GM18505 (cell line): ENCODE results near the gene TBC1D24.
"Not testable (repeated sequence)": the region's sequence is repeated elsewhere in the genome, so short reads cannot be mapped to it uniquely, and the experiment has no call there.

Experiments
- ATAC-seq: cut with Tn5 transposase; IDR thresholded peaks from one replicate; pipeline ENCODE4 v1.9.1; 2021; ENCODE audit not compliant: unreplicated experiment
- POLR2A ChIP-seq: IDR thresholded peaks from 4 replicates; pipeline ENCODE4 v1.6.1; 2011; ENCODE audit warnings: borderline replicate concordance; ENCODE audit not compliant: insufficient read depth, insufficient read length; ENCODE audit errors: extremely low read depth

Gene TBC1D24

DNA sequence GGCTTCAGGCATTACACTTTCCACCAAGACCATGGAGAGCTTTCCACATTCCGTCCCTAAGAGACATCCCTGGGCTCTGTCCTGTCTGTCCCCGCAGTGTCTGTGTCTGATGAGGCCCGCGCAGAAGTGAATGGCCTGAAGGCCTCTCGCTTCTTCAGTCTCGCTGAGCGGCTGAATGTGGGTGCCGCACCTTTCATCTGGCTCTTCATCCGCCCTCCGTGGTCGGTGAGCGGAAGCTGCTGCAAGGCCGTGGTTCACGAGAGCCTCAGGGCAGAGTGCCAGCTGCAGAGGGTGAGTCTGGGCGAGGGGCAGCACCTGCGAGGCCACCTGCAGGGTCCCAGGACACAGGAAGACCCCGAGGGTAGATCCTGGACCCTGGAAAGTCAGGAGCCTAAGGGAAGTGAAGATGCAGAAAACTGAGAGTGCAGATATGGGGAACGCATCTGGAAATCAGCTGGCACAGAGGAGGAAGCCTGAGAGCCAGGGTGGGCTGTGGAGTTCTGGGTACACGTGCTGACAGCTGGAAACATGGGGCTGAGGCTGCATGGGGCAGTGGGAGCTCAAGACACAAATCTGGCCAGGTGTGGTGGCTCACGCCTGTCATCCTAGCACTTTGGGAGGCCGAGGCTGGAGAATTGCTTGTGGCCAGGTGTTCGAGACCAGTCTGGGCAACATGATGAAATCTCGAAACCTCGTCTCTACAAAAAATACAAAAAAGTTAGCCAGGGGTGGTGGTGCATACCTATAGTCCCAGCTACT, 37.7 kb upstream of the TBC1D24 start:
- no peak for ATAC-seq
- TF ChIP-seq POLR2A, result no peak

DNA sequence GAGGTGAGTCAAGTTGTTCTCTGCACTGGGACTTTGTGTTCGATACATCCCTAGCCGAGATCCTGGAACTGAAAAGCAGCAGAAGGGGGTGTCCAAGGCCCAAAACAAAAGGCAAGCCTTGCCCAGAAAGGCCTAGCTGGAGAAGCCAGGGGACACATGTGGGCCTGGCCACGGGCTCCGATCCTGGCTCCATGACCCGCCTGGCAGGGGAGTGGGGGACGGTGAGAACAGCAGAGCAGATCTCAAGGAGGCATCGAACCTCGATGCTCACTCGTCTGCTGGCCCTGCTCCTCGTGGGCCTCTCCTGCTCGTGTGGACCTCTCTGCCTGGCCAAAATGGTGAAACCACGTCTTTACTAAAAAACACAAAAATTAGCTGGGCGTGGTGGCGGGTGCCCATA, 36.8 kb upstream of the TBC1D24 start:
- ATAC-seq, result no peak
- no peak for TF ChIP-seq POLR2A

DNA sequence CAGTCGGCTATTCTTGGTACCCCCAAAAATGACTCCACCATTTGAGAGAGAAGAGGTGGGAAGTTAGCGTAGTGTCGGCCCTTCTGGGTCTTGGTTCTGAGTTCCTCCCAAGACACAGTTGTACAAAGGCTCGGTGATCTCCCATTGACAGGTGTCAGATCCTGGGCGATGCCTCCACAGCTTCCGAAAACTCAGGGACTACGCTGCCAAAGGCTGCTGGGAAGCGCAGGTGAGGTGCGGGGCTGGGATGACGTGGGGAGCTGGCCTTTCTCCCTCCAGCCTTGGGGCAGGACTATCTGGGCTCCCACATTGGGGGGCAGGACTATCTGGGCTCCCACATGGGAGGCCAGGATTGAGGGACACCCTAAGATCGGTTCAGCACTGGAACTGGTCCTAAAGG, 35.3 kb upstream of the TBC1D24 start:
- TF ChIP-seq POLR2A, result no peak
- no peak for ATAC-seq

DNA sequence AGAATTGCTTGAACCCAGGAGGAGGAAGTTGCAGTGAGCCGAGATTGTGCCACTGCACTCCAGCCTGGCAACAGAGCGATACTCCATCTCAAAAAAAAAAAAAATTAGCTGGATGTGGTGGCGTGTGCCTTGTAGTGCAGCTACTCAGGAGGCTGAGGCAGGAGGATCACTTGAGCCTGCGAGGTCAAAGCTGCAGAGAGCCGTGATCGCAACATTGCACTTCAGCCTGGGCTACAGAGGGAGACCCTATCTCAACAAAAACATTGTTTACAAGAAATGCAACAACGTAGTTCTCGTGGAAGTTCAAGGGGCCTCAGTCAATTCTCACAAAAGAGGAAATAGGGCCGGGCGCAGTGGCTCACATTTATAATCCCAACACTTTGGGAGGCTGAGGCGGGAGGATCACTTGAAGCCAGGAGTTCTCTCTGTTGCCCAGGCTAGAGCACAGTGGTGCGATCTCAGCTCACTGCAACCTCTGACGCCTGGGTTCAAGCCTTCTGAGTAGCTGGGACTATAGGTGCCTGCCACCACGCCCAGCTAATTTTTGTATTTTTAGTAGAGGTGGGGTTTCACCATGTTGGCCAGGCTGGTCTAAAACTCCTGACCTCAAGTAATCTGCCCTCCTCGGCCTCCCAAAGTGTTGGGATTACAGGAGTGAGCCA, 33.7 kb upstream of the TBC1D24 start:
- ATAC-seq, result not testable (repeated sequence)

DNA sequence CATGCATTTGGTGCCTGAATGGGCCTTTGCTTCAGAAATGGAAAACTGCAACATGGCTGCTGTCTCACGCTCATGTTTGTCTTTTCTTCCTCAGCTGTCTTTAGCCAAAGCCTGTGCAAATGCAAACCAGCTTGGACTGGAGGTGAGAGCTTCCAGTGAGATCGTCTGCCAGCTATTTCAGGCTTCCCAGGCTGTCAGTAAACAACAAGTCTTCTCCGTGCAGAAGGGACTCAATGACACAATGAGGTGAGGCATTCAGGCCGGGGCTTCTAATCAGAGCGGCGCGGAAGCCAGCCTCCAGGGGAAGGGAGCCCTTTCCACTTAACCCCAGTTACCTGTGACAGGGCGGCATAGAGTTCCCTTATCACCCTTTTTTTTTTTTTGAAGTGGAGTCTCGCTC, 31.4 kb upstream of the TBC1D24 start:
- ATAC-seq, result no peak
- TF ChIP-seq POLR2A, result no peak

DNA sequence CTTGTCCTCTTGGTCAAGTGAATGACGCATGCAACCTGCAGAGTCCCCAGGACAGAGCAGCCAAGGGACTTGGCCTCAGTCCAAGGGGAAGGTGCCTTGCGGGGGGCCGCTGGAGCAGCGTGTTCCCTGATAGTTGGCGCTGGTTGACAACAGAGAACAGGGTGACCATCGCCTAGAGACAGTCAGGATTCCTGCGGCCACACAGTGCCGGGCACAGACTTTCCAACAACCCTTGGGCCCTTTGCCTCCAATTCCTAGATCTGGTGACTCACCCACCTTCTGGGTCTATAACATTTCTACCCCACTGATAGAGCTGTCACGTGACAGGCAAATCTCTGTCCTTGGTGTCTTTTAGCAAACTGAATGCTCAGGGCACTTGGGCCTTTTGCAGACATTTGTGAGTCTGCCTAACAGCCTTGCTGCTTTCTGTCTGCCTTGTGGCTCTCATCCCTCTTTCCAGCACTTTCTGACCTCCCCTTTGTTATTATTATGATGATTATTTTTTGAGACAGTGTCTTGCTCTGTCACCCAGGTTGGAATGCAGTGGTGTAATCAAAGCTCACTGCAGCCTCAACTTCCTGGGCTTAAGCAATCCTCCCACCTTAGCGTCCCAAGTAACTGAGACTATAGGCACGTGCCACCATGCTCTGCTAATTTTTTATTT, 26.9 kb upstream of the TBC1D24 start:
- no peak for TF ChIP-seq POLR2A
- ATAC-seq, result no peak

DNA sequence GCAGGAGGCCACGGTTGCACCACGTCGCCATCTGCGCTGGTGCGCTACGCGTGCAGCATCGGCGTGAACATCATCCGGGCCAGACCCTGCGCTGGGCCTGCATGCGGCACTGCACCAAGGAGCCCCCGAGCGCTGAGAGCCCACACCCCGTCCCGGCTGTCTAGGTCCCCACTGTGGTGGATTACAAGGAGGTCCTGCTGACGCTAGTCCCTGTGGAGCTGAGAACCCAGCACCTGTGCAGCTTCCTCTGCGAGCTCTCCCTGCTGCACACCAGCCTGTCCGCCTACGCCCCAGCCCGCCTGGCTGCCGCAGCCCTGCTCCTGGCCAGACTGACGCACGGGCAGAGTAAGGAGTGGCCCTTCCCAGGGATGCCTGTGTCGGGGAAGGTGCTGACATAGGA, 25.8 kb upstream of the TBC1D24 start:
- no peak for ATAC-seq
- no peak for TF ChIP-seq POLR2A

DNA sequence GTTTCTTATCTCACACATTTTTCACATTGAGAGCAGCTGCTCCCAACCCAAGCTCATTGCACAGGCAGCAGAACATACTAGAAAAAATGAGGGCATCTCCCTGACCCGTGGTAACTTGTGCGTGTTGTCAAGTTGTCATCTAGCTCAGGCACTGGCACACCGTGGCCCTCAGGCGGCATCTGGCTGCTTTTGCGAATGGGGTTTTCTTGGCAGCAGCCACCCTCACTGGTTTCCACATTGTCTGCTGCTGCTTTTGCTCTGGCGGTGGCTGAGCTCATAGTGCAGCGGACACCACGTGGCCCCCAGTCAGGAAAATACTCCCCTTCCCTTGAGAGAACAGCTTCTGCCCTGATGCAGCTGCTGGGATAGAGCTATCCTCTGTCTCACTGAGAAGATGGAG, 24.4 kb upstream of the TBC1D24 start:
- TF ChIP-seq POLR2A, result no peak
- no peak for ATAC-seq

DNA sequence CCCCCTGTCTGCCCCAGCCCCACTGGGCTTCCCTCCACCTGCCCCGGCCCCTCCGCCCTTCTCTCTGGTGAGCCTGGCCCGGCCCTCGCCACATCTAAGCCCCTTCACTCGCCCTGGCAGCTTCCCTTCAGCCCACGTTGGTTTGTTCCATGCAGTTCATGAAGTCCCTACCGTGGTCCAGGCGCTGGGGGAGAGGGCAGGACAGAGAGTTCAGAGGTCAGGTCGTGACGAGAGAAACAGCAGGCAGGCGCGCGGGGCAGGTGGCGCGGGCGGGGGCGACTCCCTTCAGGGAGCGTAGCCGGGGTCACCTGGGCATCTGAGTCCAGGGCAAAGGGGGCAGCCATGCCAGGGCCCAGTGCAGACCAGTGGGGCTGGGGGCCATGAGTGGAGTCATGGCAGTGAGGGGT, 23.9 kb upstream of the TBC1D24 start:
- ATAC-seq, result no peak

DNA sequence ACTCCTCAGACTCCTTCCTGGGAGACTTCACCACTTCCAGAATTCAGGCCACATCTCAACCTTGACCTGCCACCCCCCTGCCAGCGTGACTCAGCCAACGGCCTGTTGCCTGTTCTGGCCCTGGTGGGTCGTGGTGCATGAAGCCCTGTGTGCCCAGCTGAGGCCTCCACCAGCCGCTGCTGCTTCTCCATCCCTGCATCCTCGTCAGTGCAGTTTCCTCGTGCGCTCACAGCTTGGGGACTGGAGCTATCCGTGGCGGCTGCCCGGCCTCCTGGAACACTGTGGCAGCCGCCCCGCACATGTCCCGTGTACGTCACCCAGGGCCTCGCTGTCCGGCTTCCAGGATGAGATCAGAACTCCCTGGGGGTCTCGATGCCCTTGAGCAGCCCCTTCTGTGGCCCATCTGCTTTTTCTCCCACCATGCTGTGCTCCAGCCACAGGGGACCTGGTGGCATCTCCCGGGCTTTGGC, 23.0 kb upstream of the TBC1D24 start:
- no peak for TF ChIP-seq POLR2A
- no peak for ATAC-seq

More for the DNA sequence above, 23.9 kb upstream of the TBC1D24 start:
- no peak for TF ChIP-seq POLR2A

DNA sequence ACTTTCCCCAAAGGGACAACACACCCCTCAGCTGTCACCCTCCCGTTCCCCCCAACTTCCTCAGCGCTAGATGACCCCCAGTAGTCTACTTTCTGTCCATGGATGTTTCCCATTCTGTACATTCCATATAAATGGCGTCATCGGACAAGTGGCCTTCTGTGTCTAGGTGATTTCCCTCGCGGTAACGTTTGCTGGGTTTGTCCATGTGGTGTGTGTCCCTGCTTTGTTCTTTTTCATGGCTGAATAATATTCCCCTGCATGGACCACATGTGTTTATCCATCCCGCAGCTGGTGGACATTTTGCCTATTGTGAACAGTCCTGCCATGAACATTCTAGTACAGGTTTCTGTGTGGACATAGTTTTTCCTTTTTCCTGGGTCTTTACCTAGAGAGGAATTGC, 22.3 kb upstream of the TBC1D24 start:
- ATAC-seq, result no peak
- no peak for TF ChIP-seq POLR2A

DNA sequence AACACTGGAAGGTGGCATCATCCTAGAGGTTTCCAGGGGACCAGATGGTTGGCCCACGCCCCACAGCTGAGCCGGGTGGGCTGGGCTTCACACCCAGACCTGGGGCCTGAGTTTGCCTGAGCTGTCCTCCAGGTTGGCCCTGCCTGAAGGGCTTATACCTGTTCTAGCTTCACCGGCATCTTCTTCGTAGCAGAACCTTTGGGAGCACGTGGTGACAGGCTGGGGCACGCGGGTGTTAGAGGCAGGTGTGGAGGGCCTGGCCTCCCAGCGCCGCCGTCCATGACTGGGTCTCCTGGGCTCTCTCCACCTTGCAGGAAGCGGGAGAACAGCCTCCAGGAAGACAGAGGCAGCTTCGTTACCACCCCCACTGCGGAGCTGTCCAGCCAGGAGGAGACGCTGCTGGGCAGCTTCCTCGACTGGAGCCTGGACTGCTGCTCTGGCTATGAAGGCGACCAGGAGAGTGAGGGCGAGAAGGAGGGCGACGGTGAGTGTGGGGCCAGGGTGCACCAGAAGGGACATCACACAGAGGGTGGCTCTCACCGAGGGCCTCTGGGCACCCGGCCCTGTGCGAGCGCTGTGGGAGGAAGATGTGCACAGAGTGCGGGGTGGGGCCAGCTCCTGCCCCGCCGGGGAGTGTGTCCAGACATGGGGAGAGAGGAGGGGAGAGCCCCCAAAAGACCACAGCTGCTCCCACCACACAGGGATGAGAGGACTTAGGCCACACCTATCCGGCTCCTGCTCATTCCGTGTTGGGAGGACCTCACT, 19.7 kb upstream of the TBC1D24 start:
- no peak for TF ChIP-seq POLR2A
- no peak for ATAC-seq

DNA sequence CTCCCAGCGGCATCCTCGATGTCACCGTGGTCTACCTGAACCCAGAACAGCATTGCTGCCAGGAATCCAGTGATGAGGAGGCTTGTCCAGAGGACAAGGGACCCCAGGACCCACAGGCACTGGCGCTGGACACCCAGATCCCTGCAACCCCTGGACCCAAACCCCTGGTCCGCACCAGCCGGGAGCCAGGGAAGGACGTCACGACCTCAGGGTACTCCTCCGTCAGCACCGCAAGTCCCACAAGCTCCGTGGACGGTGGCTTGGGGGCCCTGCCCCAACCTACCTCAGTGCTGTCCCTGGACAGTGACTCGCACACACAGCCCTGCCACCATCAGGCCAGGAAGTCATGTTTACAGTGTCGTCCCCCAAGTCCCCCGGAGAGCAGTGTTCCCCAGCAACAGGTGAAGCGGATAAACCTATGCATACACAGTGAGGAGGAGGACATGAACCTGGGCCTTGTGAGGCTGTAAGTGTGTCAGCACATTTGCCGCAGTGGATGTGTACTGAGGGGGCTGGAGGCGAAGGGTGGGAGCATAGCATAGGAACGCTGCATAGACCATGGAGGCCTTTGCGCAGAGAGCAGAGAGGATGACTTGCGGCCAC, 18.3 kb upstream of the TBC1D24 start:
- ATAC-seq, result no peak
- TF ChIP-seq POLR2A, result no peak
